Lower leg skin (tissue), 3 donors: ENCODE results near the gene MYOD1.

ENCODE experiments used
- POLR2A ChIP-seq, 2 donors: fragments of 450-650 bp; IDR thresholded peaks; one replicate each; pipeline ENCODE4 v1.6.1; 2016 to 2017; ENCODE audit warnings: antibody characterized with exemption in 2 of 2, mild to moderate bottlenecking in 1 of 2, moderate library complexity in 1 of 2
- TF ChIP-seq, protein P1 (sequence below), 3 donors: fragments of 450-650 bp; IDR thresholded peaks; one replicate each; pipeline ENCODE4 v1.5.1; 2016; ENCODE audit warnings: antibody characterized with exemption in 3 of 3, mild to moderate bottlenecking in 3 of 3, moderate library complexity in 2 of 3

GRCh38 chr11:17741487-17741886, 22.1 kb downstream of the MYOD1 start:
- TF ChIP-seq, protein P1, sequence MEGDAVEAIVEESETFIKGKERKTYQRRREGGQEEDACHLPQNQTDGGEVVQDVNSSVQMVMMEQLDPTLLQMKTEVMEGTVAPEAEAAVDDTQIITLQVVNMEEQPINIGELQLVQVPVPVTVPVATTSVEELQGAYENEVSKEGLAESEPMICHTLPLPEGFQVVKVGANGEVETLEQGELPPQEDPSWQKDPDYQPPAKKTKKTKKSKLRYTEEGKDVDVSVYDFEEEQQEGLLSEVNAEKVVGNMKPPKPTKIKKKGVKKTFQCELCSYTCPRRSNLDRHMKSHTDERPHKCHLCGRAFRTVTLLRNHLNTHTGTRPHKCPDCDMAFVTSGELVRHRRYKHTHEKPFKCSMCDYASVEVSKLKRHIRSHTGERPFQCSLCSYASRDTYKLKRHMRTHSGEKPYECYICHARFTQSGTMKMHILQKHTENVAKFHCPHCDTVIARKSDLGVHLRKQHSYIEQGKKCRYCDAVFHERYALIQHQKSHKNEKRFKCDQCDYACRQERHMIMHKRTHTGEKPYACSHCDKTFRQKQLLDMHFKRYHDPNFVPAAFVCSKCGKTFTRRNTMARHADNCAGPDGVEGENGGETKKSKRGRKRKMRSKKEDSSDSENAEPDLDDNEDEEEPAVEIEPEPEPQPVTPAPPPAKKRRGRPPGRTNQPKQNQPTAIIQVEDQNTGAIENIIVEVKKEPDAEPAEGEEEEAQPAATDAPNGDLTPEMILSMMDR (IDR thresholded peaks at IDR 0.05) = no peak
- no peak for TF ChIP-seq POLR2A (IDR thresholded peaks at IDR 0.05)
